MM.1S (cell line): ENCODE data around the gene GEMIN8.

Experiments used
- DNase-seq: peaks from one replicate; pipeline ENCODE4 v3.0.0-alpha.2; 2015
- H2AFZ ChIP-seq: fragments of 300-600 bp; sonication (generic); 2 replicates; pipeline ENCODE4 v1.6.0; 2016; ENCODE audit warnings: antibody characterized with exemption, low read length
- H3F3A ChIP-seq: fragments of 300-600 bp; sonication (generic); 2 replicates; pipeline ENCODE4 v1.6.1; 2016; ENCODE audit warnings: mild to moderate bottlenecking, antibody characterized with exemption, low read length, moderate library complexity, mixed read lengths; ENCODE audit not compliant: insufficient read depth
- H3K27ac ChIP-seq: fragments of 300-600 bp; sonication (generic); 2 replicates; pipeline ENCODE4 v1.5.1; 2016; ENCODE audit warnings: mild to moderate bottlenecking, low read length
- H3K27me3 ChIP-seq: fragments of 300-600 bp; sonication (generic); replicated peaks from 2 replicates; pipeline ENCODE4 v1.6.0; 2016; ENCODE audit warnings: low read length; ENCODE audit not compliant: insufficient read depth
- H3K36me3 ChIP-seq: fragments of 300-600 bp; sonication (generic); replicated peaks from 2 replicates; pipeline ENCODE4 v1.6.1; 2016; ENCODE audit warnings: mild to moderate bottlenecking, low read length, mixed read lengths; ENCODE audit not compliant: insufficient read depth
- H3K4me1 ChIP-seq: fragments of 300-600 bp; sonication (generic); 2 replicates; pipeline ENCODE4 v1.6.1; 2016; ENCODE audit warnings: low read length, mixed read lengths
- H3K4me2 ChIP-seq: fragments of 300-600 bp; sonication (generic); 2 replicates; pipeline ENCODE4 v1.6.0; 2016; ENCODE audit warnings: low read depth, low read length
- H3K4me3 ChIP-seq: fragments of 300-600 bp; sonication (generic); 2 replicates; pipeline ENCODE4 v1.5.1; 2016; ENCODE audit warnings: low read length, mixed read lengths
- H3K79me2 ChIP-seq: fragments of 300-600 bp; sonication (generic); 2 replicates; pipeline ENCODE4 v1.6.1; 2016; ENCODE audit warnings: mixed run types, low read length, mixed read lengths
- H3K9ac ChIP-seq: fragments of 300-600 bp; sonication (generic); 2 replicates; pipeline ENCODE4 v1.6.1; 2016; ENCODE audit warnings: low read length, mixed read lengths
- H3K9me2 ChIP-seq: fragments of 300-600 bp; sonication (generic); replicated peaks from 2 replicates; pipeline ENCODE4 v1.6.1; 2016; ENCODE audit warnings: mild to moderate bottlenecking, low read length, mixed read lengths; ENCODE audit not compliant: insufficient read depth
- H3K9me3 ChIP-seq: fragments of 300-600 bp; sonication (generic); replicated peaks from 2 replicates; pipeline ENCODE4 v1.6.1; 2016; ENCODE audit warnings: mild to moderate bottlenecking, low read length, mixed read lengths; ENCODE audit not compliant: insufficient read depth
- H4K20me1 ChIP-seq: fragments of 300-600 bp; sonication (generic); 2 replicates; pipeline ENCODE4 v1.6.1; 2016; ENCODE audit warnings: mild to moderate bottlenecking, low read length, moderate library complexity, mixed read lengths; ENCODE audit not compliant: insufficient read depth
- CTCF ChIP-seq: fragments of 300-600 bp; sonication (generic); IDR thresholded peaks from 2 replicates; pipeline ENCODE4 v1.5.1; 2016; ENCODE audit warnings: antibody characterized with exemption, low read length, mixed read lengths
- EZH2 ChIP-seq: fragments of 300-600 bp; sonication (generic); optimal IDR thresholded peaks from 2 replicates; pipeline ENCODE3; 2017; ENCODE audit warnings: low read depth, mild to moderate bottlenecking, antibody characterized with exemption, low read length, mixed read lengths
- EZH2phosphoT487 ChIP-seq: fragments of 300-600 bp; sonication (generic); IDR thresholded peaks from 2 replicates; pipeline ENCODE4 v1.6.1; 2018; ENCODE audit warnings: antibody characterized with exemption, low read length

The GEMIN8 gene

GRCh38 chrX:13994104-13994503 lies 35.6 kb downstream of the GEMIN8 start:
- no peaks in the 10 kb centered on the region for H3K27me3 ChIP-seq
- no peak overlapping the region for H3K27ac ChIP-seq
- H3K9me2 ChIP-seq: no peaks in the 10 kb centered on the region
- no peaks in the 10 kb centered on the region for H4K20me1 ChIP-seq
- H2AFZ ChIP-seq: no peak overlapping the region
- H3K79me2 ChIP-seq: no peaks in the 10 kb centered on the region
- no peak for TF ChIP-seq EZH2phosphoT487
- no peak overlapping the region for H3K4me3 ChIP-seq
- no peaks in the 10 kb centered on the region for H3K9me3 ChIP-seq
- H3F3A ChIP-seq: no peaks in the 10 kb centered on the region
- H3K4me2 ChIP-seq: no peak overlapping the region
- H3K4me1 ChIP-seq: no peaks in the 10 kb centered on the region
- no peaks in the 10 kb centered on the region for H3K36me3 ChIP-seq
- no peak overlapping the region for H3K9ac ChIP-seq
- DNase-seq: no peak

GRCh38 chrX:13990126-13990800 lies 39.4 kb downstream of the GEMIN8 start:
- Histone ChIP-seq H4K20me1 (no peaks in the 10 kb centered on the region), H3K4me1 (no peaks in the 10 kb centered on the region), H3K4me3 (no peak overlapping the region), H3K9me3 (no peaks in the 10 kb centered on the region), H3K9me2 (no peaks in the 10 kb centered on the region), H3K79me2 (no peaks in the 10 kb centered on the region), H3K36me3 (no peaks in the 10 kb centered on the region), H3K9ac (no peak overlapping the region), H3K27me3 (no peaks in the 10 kb centered on the region), H3F3A (no peaks in the 10 kb centered on the region), H3K27ac (no peak overlapping the region), H2AFZ (no peak overlapping the region), H3K4me2 (no peak overlapping the region)
- no peak for DNase-seq
- TF ChIP-seq CTCF (no peak), EZH2 (no peak), EZH2phosphoT487 (no peak)

- Histone ChIP-seq H3K4me3 (no peak overlapping the region), H3K9ac (no peak overlapping the region), H3K9me2 (no peaks in the 10 kb centered on the region), H3K27me3 (no peaks in the 10 kb centered on the region), H3K4me2 (peak overlapping the region; percentile 8; the same call in 1 of the 2 replicates), H3K27ac (no peak overlapping the region), H3F3A (no peaks in the 10 kb centered on the region), H3K36me3 (no peaks in the 10 kb centered on the region), H3K4me1 (no peaks in the 10 kb centered on the region), H2AFZ (no peak overlapping the region), H3K79me2 (no peaks in the 10 kb centered on the region), H4K20me1 (no peaks in the 10 kb centered on the region), H3K9me3 (no peaks in the 10 kb centered on the region)
- peak; percentile 8 for DNase-seq
- TF ChIP-seq CTCF (no peak), EZH2 (no peak), EZH2phosphoT487 (no peak)
Measured at GRCh38 chrX:13985697-13986435, 43.8 kb downstream of the GEMIN8 start.

- Histone ChIP-seq H3K79me2 (no peaks in the 10 kb centered on the region), H4K20me1 (no peaks in the 10 kb centered on the region), H3K27me3 (no peaks in the 10 kb centered on the region), H3K36me3 (no peaks in the 10 kb centered on the region), H3K9me2 (no peaks in the 10 kb centered on the region), H3F3A (no peaks in the 10 kb centered on the region), H2AFZ (no peak overlapping the region), H3K9me3 (no peaks in the 10 kb centered on the region), H3K4me1 (no peaks in the 10 kb centered on the region), H3K9ac (no peak overlapping the region), H3K27ac (no peak overlapping the region), H3K4me3 (no peak overlapping the region), H3K4me2 (no peak overlapping the region)
- DNase-seq: no peak
- TF ChIP-seq EZH2 (no peak), EZH2phosphoT487 (no peak), CTCF (no peak)
Measured at GRCh38 chrX:13983734-13984133, 46.0 kb downstream of the GEMIN8 start.
